Measurements from ENCODE around the gene BRIP1.

DNA sequence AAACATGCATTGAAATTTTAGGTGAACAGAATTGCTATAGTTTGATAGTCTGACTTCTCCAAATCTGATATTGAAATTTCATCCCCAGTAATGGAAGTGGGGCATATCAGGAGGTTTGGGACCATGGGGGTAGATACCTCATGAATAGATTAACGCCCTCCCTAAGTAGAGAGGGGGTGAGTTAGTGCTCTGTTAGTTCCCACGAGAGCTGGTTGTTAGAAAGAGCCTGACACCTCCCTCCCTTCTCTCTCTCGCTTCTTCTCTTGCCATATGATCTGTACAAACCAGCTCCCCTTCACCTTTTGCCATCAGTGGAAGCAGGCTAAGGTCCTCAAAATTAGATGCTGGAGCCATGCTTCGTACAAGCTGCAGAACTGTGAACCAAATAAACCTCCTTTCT, 78.8 kb downstream of the BRIP1 start:
- TF ChIP-seq, protein P1, sequence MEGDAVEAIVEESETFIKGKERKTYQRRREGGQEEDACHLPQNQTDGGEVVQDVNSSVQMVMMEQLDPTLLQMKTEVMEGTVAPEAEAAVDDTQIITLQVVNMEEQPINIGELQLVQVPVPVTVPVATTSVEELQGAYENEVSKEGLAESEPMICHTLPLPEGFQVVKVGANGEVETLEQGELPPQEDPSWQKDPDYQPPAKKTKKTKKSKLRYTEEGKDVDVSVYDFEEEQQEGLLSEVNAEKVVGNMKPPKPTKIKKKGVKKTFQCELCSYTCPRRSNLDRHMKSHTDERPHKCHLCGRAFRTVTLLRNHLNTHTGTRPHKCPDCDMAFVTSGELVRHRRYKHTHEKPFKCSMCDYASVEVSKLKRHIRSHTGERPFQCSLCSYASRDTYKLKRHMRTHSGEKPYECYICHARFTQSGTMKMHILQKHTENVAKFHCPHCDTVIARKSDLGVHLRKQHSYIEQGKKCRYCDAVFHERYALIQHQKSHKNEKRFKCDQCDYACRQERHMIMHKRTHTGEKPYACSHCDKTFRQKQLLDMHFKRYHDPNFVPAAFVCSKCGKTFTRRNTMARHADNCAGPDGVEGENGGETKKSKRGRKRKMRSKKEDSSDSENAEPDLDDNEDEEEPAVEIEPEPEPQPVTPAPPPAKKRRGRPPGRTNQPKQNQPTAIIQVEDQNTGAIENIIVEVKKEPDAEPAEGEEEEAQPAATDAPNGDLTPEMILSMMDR (conservative IDR thresholded peaks at IDR 0.05 in 1 of 2, IDR thresholded peaks at IDR 0.05 in 1 of 2; ENCODE audit: low read depth in 1 of 2, low read length in 2 of 2): no peak
- TF ChIP-seq EZH2 (IDR thresholded peaks at IDR 0.05; ENCODE audit: low read length, missing control alignments): no peak
